ENCODE measurements around the gene STPG3.

DNA sequence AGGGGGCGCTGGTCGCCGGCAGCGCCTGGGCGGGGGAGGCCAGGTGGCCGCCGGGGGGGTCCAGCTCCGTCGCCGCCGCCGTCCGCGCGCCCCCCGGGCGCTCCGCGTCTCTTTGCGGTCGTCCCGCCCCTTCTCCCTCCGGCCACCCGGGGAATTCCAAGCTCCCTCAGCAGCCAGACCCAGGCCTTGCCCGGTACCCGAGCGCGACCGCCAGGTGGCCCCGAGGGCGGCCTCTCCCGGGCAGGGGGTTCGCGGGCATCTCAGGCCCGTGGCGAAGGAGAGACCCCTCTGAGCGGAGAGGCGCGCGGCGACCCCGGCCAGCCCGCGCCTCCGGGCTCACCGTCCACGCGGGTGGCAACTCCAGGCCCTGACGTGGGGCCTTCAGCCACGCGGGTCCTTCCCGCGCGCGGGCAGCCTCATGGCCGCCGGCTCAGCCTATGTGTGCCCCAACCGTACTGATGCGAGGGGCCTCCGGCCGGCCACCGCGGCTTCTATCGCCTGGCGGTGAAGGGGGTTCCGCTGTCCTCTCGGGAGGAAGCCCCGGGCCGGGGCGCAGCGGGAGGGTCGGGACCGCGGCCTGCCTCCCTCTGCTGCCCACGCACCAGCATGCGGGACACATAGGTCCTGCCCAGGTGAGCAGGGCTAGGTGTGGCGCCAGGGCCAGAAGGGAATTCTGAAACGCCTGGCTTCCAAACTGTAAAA is 51.5 kb downstream of the STPG3 start:
- TF ChIP-seq, protein P1, sequence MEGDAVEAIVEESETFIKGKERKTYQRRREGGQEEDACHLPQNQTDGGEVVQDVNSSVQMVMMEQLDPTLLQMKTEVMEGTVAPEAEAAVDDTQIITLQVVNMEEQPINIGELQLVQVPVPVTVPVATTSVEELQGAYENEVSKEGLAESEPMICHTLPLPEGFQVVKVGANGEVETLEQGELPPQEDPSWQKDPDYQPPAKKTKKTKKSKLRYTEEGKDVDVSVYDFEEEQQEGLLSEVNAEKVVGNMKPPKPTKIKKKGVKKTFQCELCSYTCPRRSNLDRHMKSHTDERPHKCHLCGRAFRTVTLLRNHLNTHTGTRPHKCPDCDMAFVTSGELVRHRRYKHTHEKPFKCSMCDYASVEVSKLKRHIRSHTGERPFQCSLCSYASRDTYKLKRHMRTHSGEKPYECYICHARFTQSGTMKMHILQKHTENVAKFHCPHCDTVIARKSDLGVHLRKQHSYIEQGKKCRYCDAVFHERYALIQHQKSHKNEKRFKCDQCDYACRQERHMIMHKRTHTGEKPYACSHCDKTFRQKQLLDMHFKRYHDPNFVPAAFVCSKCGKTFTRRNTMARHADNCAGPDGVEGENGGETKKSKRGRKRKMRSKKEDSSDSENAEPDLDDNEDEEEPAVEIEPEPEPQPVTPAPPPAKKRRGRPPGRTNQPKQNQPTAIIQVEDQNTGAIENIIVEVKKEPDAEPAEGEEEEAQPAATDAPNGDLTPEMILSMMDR (IDR thresholded peaks at IDR 0.05; ENCODE audit: low read length) = peak; percentile 43
- TF ChIP-seq EZH2 (IDR thresholded peaks at IDR 0.05; ENCODE audit: borderline replicate concordance, low read length) = no peak

All from OCI-LY1 (cell line).